Suppressor macrophage (primary cell): Measurements from ENCODE around the gene TNF.

Source experiments
- DNase-seq, 4 experiments: peaks; one replicate each; pipeline ENCODE4 v3.0.0-alpha.2; 2020 to 2022

The TNF gene

DNA sequence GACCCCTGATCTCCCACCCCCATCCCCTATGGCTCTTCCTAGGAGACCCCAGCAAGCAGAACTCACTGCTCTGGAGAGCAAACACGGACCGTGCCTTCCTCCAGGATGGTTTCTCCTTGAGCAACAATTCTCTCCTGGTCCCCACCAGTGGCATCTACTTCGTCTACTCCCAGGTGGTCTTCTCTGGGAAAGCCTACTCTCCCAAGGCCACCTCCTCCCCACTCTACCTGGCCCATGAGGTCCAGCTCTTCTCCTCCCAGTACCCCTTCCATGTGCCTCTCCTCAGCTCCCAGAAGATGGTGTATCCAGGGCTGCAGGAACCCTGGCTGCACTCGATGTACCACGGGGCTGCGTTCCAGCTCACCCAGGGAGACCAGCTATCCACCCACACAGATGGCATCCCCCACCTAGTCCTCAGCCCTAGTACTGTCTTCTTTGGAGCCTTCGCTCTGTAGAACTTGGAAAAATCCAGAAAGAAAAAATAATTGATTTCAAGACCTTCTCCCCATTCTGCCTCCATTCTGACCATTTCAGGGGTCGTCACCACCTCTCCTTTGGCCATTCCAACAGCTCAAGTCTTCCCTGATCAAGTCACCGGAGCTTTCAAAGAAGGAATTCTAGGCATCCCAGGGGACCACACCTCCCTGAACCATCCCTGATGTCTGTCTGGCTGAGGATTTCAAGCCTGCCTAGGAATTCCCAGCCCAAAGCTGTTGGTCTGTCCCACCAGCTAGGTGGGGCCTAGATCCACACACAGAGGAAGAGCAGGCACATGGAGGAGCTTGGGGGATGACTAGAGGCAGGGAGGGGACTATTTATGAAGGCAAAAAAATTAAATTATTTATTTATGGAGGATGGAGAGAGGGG lies 1.9 kb upstream of the TNF start:
- no peak for DNase-seq

DNA sequence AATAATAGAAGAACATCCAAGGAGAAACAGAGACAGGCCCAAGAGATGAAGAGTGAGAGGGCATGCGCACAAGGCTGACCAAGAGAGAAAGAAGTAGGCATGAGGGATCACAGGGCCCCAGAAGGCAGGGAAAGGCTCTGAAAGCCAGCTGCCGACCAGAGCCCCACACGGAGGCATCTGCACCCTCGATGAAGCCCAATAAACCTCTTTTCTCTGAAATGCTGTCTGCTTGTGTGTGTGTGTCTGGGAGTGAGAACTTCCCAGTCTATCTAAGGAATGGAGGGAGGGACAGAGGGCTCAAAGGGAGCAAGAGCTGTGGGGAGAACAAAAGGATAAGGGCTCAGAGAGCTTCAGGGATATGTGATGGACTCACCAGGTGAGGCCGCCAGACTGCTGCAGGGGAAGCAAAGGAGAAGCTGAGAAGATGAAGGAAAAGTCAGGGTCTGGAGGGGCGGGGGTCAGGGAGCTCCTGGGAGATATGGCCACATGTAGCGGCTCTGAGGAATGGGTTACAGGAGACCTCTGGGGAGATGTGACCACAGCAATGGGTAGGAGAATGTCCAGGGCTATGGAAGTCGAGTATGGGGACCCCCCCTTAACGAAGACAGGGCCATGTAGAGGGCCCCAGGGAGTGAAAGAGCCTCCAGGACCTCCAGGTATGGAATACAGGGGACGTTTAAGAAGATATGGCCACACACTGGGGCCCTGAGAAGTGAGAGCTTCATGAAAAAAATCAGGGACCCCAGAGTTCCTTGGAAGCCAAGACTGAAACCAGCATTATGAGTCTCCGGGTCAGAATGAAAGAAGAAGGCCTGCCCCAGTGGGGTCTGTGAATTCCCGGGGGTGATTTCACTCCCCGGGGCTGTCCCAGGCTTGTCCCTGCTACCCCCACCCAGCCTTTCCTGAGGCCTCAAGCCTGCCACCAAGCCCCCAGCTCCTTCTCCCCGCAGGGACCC lies 981 bp upstream of the TNF start:
- DNase-seq: no peak

DNA sequence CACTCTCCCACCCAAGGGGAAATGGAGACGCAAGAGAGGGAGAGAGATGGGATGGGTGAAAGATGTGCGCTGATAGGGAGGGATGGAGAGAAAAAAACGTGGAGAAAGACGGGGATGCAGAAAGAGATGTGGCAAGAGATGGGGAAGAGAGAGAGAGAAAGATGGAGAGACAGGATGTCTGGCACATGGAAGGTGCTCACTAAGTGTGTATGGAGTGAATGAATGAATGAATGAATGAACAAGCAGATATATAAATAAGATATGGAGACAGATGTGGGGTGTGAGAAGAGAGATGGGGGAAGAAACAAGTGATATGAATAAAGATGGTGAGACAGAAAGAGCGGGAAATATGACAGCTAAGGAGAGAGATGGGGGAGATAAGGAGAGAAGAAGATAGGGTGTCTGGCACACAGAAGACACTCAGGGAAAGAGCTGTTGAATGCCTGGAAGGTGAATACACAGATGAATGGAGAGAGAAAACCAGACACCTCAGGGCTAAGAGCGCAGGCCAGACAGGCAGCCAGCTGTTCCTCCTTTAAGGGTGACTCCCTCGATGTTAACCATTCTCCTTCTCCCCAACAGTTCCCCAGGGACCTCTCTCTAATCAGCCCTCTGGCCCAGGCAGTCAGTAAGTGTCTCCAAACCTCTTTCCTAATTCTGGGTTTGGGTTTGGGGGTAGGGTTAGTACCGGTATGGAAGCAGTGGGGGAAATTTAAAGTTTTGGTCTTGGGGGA lies 754 bp downstream of the TNF start:
- DNase-seq: no peak

DNA sequence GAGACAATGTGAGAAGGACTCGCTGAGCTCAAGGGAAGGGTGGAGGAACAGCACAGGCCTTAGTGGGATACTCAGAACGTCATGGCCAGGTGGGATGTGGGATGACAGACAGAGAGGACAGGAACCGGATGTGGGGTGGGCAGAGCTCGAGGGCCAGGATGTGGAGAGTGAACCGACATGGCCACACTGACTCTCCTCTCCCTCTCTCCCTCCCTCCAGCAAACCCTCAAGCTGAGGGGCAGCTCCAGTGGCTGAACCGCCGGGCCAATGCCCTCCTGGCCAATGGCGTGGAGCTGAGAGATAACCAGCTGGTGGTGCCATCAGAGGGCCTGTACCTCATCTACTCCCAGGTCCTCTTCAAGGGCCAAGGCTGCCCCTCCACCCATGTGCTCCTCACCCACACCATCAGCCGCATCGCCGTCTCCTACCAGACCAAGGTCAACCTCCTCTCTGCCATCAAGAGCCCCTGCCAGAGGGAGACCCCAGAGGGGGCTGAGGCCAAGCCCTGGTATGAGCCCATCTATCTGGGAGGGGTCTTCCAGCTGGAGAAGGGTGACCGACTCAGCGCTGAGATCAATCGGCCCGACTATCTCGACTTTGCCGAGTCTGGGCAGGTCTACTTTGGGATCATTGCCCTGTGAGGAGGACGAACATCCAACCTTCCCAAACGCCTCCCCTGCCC lies 1.7 kb downstream of the TNF start:
- no peak for DNase-seq

DNA sequence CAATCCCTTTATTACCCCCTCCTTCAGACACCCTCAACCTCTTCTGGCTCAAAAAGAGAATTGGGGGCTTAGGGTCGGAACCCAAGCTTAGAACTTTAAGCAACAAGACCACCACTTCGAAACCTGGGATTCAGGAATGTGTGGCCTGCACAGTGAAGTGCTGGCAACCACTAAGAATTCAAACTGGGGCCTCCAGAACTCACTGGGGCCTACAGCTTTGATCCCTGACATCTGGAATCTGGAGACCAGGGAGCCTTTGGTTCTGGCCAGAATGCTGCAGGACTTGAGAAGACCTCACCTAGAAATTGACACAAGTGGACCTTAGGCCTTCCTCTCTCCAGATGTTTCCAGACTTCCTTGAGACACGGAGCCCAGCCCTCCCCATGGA lies 2.2 kb downstream of the TNF start:
- no peak for DNase-seq

DNA sequence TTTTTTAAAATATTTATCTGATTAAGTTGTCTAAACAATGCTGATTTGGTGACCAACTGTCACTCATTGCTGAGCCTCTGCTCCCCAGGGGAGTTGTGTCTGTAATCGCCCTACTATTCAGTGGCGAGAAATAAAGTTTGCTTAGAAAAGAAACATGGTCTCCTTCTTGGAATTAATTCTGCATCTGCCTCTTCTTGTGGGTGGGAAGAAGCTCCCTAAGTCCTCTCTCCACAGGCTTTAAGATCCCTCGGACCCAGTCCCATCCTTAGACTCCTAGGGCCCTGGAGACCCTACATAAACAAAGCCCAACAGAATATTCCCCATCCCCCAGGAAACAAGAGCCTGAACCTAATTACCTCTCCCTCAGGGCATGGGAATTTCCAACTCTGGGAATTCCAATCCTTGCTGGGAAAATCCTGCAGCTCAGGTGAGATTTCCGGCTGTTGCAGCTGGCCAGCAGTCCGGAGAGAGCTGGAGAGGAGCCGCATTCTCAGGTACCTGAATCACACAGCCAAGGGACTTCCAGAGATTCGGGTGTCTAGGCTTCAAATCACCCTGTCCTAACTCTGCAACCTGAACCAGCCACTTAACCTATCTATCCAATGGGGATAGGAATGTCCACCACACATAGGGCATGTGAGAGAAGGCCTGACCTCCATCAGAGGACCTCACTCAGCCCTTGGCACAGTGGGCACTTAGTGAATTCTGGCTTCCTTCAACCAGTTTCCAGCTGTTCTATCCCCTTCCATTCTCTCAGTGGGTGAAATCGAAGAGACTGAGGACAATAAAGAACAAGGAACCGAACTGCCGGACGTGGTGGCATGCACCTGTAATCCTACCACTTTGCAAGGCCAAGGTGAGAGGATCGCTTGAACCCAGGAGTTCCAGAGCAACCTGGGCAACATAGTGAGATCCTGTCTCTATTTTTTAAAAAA lies 3.1 kb downstream of the TNF start:
- DNase-seq: no peak

DNA sequence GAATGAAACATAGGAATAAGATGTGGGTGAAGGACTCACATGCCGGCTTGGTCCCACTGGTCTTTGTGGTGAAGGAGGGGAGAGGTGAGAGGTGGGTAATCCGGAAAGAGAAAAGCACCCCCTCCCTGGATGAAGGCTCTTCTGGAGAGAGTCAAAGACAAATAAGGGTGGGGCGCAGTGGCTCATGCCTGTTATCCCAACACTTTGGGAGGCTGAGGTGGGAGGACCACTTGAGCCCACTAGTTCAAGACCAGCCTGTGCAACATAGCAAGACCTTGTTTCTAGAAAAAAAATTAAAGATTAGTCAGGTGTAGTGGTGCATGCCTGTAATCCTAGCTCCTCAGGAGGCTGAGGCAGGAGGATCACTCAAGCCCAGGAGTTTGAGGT lies 3.7 kb downstream of the TNF start:
- DNase-seq: no peak

DNA sequence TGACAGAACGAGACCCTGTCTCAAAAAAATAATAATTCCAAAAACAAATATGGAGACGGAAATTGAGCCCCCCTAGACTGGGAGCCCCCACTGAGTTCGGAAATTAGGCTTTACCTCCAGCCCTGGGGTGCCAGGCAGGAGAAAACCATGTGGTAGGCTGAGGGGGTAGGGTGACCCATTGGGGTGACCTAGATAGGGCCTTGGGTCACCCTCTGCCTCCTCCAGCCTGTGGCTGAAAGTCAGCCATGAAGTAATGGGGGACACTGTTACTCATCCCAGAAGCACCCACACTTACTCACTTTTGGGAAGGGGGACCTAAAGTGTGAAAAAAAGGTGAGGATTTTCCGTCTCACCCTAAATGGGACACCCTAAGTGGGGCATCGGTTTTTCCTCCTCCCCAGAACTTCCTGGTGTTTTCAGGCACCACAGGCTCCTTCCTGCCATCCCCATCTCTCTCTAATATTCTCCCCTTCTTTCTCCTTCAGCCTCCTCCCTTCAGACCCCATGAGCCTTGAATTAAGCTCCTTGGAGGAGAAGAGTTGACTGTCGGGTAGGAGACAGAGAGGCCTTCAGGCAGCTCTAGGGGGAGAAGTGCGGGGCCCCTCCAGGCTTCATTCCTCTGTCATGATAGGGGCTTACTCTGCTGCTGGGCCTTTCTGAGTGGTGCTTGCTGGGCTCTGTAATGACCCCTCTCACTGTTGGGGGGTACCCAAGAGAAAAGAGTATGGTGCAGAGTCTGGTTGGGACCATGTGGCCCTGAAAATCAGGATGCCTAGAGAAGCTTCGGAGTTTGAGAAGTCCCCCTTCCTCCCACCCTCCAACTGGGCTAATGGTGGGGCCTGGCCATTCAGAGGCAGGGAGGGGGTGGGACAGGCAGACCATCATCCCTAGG lies 4.4 kb downstream of the TNF start:
- no peak for DNase-seq

DNA sequence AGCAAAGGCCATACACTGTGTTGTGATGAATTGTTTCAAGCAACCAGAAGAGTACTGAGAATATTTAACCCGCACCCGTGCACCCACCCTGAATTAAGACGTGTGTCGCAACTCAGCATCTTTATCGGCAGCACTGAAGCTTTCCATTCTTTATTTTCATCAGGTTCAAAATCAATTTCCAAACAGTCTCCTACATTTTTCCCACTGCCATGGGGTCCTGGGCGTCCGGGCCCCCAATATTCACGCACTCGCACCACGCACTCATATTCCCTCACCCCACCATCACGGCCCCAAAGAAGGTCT lies 5.0 kb downstream of the TNF start:
- DNase-seq: no peak

DNA sequence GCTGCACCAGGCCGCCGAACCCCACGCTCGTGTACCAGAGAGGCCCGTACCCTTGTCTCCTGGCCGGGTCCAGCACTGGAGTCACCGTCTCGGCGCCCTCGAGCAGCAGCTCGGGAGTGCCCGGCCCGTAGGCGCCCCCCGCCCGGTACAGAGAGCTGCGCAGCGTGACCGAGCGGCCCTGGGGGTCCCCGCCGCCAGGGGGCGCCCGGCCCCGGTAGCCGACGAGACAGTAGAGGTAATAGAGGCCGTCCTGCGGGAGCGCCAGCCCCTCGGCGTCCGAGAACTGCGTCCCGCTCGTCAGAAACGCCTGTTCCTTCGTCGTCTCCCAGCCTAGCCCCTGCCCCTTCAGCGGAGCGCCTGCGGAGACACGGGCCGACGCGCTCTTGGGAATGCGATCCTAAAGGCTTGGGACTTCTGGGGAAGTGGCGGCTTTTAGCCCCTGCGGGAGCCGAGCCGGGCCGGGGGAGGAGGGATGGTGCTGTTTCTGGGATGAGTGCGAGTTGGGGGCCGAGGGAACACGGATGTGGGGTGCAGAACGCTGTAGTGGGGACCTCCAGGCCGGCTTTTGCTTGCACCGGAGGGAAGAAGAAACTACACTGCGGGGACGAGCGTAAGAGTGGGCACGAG lies 5.6 kb downstream of the TNF start:
- DNase-seq: peak; percentile 84 to 95 (median 91)

DNA sequence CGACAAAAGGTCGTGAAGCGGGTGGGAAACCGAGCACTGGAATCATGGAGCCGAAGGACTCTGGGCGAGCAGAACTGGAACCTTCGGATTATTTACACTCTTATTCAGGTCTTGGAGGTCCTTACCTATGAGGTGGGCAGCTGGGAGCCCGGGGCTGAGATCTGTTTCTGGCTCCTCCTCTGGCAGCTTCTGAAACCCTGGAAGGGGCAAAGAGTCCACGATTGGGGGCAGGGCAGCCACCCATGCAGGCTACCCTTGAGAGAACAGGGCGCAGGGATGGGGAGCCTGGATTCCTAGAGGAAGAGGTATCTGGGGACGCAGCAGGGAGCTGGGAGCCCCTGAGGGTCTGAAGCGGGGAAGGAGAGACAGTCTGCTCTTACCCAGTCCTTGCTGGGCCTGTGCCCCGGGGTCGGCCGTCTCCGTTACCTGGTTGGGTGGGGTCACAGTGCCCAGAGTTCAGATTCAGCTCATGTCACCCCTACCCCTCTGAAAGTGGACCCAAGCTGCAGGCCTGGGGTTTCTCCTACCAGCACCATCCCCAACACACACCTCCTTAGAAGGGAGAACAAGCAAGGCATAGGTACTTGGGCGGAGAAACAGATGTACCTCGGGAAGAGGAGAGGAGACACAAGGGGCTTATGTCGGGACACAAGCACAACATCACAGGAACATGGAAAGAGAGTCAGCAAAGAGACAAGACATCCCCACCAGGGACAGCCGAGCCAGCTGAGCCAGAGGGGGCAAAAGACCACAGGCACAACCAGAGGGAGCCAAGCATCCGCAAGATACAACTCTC lies 6.3 kb downstream of the TNF start:
- DNase-seq: peak in 1 of 4 experiments; percentile 38

DNA sequence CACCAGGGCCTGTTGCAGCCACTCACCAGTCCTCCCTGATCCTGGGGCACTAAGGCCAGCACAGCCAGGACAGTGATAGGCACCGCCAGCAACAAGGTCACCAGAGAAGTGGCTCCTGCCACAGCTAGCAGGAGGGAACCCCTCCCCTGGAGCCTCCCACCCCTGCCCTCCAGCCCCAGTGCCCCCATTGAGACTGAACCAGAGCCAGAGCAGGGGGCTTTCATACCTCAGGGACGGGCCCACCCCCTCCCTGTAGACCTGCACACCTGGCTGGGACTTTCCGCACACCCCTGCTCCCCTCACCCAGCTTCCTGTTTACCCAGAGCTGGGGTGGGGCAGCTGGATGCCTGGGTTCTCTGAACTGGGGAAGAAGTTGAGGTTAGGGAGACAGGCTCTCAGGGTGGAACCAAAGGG lies 6.9 kb downstream of the TNF start, which contains the start of gene LTB:
TSS of gene LTB (minus strand) at position 195 of the 414 bp plus-strand sequence. CDS start at position 188, 7 bp downstream.
- no peak for DNase-seq

DNA sequence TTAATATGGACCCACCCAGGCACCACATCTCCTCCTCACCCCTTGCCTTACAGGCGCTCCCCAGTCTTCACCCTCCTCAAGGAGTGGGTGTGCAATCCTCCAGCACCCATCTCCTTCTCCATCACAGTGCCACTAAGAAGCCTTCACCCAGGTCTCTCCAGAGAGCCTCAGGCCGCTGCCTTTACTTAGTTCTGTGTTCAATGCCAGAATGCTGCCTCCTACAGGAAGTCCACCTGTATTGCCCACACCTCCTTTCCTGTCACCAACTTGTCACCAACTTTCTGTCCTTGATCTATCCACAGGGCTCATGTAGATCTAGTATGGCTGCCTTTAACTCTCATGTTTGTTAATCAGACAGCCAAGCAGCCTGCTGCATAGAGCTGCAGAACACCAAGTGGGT lies 10.1 kb downstream of the TNF start:
- DNase-seq: peak in 2 of 4 experiments; percentile 20 to 29

DNA sequence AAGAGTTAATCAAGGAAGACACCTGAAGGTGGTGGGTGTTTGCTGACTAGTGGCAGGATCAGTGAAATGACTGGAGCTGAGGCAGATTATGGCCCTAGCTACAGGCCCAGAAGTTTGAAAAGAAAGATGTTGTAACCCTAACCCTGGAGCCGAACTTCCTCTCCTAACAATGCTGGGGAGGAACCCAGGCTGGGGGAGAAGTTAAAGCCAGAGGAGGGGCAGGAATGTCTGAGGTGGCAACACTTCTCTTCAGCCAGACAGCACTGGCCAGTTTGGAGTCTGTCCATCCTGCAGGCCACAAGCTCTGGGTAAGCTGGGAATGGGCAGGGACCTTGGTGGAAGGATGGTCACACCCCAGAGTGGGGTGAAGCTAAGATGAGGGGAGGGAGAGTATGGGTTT lies 10.6 kb downstream of the TNF start, which contains the start of gene LST1:
TSS of gene LST1 (plus strand) at position 270 of the 400 bp plus-strand sequence. CDS start 1,023 bp downstream, outside the sequence.
- peak; percentile 81 to 89 (median 85) for DNase-seq

DNA sequence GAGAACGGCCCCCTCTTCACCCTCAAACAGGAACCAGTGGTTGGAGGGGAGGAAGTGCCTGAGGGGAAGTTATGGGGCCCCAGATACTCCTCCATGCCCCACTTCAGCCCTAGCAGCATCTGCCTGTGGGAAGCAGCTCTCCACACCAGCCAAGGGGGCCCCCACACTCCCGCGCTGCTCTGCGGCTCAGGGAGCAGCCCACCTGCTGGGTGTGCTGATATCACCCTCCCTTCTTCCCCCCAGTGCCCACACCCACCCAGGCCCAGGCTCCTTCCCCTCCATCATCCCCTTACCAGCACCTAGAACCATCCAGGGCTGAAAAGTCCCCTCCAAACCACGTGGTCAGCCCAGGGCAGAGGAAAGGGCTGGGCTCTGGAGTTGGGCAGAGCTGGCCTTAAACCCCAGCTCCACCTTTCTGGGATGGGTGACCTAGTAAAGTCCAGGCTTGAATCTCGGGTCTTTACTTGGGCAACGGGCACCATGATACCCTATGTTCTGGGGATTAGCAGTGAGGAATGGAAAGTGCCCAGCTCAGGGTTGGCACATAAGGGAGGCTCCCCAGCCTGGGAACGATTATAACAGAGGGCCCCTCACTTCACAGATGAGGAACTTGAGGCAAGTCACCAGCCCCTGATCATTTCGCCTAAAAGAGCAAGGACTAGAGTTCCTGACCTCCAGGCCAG lies 11.4 kb downstream of the TNF start:
- DNase-seq: peak; percentile 63 to 86 (median 82)

DNA sequence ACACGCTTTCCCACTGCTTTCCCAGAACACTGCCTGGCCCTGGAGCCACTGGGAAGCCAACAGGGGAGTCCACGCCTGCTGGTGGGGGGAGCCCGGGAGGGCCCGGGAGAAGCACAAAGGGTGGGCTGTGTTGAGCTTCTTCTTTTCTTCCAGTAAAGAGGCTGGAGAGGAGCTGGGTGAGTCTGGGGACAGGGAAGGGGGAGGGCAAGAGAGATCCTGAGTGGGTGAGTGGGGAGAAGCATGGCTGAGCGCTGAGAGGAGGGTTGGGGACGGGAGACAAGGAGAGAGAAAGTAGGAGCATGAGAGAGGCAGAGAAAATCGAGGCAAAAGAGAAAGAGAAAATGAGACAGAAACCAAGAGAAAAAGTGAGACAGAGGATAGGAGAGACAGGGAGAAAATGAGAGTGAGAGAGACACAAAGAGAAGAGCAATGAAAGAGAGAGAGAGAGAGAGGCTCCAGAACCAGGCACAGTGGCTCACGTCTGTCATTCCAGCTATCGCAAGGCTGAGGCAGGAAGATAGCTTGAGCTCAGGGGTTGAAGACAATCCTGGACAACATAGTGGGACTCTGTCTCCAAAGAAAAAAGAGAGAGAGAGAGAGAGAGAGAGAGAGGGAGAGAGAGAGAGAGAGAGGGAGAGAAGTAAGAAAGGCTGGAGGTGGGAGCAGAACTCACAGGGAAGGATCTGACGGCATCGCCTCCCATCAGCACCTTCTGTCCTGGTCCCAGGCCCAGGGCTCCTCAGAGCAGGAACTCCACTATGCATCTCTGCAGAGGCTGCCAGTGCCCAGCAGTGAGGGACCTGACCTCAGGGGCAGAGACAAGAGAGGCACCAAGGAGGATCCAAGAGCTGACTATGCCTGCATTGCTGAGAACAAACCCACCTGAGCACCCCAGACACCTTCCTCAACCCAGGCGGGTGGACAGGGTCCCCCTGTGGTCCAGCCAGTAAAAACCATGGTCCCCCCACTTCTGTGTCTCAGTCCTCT lies 12.7 kb downstream of the TNF start:
- peak in 3 of 4 experiments; percentile 17 to 47 (median 46) for DNase-seq
